GM06990 (cell line): ENCODE measurements around the gene TP63.

ENCODE experiments used
- DNase-seq: peaks from one replicate; pipeline ENCODE4 v3.0.0-alpha.2; 2011; ENCODE audit not compliant: insufficient read length; ENCODE audit errors: extremely low read depth
- H3K27me3 ChIP-seq: replicated peaks from 2 replicates; pipeline ENCODE4 v1.6.0; 2011; ENCODE audit warnings: low read length; ENCODE audit not compliant: control insufficient read depth, insufficient read depth
- H3K36me3 ChIP-seq: 2 replicates; pipeline ENCODE4 v1.5.1; 2011; ENCODE audit warnings: low read length; ENCODE audit not compliant: control insufficient read depth, insufficient read depth
- H3K4me3 ChIP-seq: replicated peaks from 2 replicates; pipeline ENCODE4 v1.5.1; 2011; ENCODE audit warnings: low read depth, mild to moderate bottlenecking, control low read depth, low read length
- CTCF ChIP-seq: IDR thresholded peaks from 2 replicates; pipeline ENCODE4 v1.5.1; 2011; ENCODE audit warnings: low read length, control low read depth, mild to moderate bottlenecking, inconsistent platforms; ENCODE audit not compliant: insufficient read depth, poor library complexity, severe bottlenecking

The TP63 gene

DNA sequence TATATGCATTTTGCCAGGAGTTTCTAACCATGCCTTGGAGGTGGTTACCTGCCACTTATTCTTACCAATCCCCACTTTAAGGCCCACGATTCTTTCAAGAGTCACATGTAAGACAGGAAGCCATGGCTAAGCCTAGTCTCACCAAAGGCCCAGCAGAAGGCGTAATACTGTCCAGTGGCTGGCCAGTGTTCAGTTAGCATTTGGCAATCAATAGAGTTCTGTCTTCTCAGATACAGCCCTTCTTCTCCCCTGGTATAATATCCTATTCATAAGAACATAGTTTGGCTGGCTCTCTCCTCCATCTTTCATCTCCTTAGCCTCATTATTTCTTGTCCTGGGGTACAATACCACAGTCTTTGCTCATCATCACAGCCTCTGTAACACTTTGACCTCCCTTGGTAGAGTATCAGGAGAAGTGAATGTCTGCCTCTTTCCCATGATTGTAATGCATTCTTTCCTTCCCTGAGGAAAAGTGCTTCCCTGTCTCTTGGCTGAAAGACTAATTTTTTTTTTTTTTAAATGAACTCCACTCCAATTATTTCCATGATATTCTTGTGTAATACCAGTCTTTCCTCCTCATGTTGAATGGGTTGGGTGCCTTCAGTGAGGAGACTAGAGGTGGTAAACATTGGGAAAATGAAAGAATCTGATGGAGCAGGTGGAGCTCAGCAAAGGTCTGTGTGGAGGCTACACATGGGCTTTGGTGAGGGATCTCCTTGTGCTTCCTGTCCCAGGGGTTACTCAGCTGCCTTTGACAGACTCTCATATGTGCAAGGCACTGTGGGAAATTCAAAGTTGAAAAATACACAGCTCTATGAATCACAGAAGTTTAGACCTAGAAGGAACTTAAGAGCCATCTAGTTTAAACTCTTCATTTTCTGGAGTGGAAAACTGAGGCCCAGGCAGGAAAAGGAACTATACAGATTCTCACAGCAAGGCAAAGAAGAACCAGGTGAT lies 271.3 kb downstream of the TP63 start:
- TF ChIP-seq CTCF: no peak
- no peak for DNase-seq

DNA sequence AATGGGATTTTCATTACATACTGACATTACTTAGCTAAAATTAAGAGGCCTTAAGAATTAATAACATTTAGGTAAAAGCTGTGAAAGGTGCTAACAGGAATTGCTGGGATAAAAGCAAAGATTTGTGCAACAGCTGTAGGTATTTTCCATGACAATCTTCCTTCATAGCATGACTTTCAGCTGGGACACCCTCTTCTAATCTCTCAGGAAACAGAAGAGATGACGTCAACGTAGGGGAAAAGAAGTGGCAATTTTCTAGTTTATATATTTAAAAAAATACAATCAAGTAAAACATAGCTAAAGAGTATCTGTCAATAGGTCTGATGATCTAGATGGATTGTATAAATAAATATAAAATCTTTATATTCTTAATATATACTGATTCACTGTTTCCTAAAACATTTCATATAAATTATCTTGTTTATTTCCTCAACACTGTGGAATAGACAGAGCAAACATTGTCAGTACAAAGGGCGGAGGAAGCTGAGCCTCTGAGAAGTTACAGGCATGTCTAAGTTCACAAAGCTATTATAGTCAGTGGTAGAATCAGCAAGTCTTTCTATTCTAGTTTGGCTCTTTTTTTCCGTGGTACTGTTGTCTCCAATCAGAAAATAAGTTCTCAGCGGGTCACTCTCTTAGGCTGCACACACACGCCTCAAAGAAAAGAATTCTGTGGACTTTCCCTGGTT lies 272.5 kb downstream of the TP63 start:
- Histone ChIP-seq H3K36me3 (no peaks in the 10 kb centered on the region), H3K27me3 (no peaks in the 10 kb centered on the region), H3K4me3 (no peak overlapping the region)
- TF ChIP-seq CTCF: no peak
- no peak for DNase-seq

More for the DNA sequence above, 271.3 kb downstream of the TP63 start:
- Histone ChIP-seq H3K27me3 (no peaks in the 10 kb centered on the region), H3K4me3 (no peak overlapping the region), H3K36me3 (no peaks in the 10 kb centered on the region)

GRCh38 chr3:189907803-189908202 lies 276.6 kb downstream of the TP63 start:
- Histone ChIP-seq H3K36me3 (no peaks in the 10 kb centered on the region), H3K4me3 (no peak overlapping the region), H3K27me3 (no peaks in the 10 kb centered on the region)
- TF ChIP-seq CTCF: no peak
- DNase-seq: no peak

DNA sequence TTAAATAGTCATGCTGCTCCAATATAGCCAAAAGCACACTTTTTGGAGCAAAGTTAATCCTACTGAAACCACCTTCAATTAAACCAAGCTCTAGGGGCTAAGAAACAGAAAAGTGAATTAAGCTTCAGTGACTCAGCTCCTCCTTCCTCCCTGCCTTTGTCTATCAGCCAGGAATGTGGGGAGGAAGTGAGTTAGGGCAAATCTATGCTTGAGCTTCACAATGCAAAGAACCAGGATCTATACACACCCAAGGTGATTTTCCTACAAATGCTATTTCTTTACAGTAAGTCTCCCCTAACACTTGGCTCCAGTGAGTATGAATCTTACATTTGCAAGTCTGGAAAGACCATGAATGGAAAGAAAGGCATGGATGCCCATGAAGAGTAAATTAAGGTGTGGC lies 277.5 kb downstream of the TP63 start:
- no peaks in the 10 kb centered on the region for H3K27me3 ChIP-seq
- no peak for TF ChIP-seq CTCF
- no peaks in the 10 kb centered on the region for H3K36me3 ChIP-seq
- DNase-seq: no peak
- H3K4me3 ChIP-seq: no peak overlapping the region

- no peak for TF ChIP-seq CTCF
- no peak for DNase-seq
- no peak overlapping the region for H3K4me3 ChIP-seq
- no peaks in the 10 kb centered on the region for H3K36me3 ChIP-seq
- no peaks in the 10 kb centered on the region for H3K27me3 ChIP-seq
Observed at GRCh38 chr3:189909139-189909538, 277.9 kb downstream of the TP63 start.
